HG03460 (cell line): Measurements from ENCODE around the gene SLC12A7.

Experiments used
- ATAC-seq: cut with Tn5 transposase; IDR thresholded peaks from one replicate; pipeline ENCODE4 v1.9.1; 2021; ENCODE audit not compliant: unreplicated experiment

SLC12A7 gene

GRCh38 chr5:1054018-1054798 is 57.7 kb downstream of the SLC12A7 start:
- no peak for ATAC-seq

GRCh38 chr5:1053391-1054017 is 58.4 kb downstream of the SLC12A7 start:
- no peak for ATAC-seq

- no peak for ATAC-seq
These were observed 59.0 kb downstream of the SLC12A7 start for GRCh38 chr5:1052641-1053390.

GRCh38 chr5:1052076-1052475 is 59.8 kb downstream of the SLC12A7 start:
- no peak for ATAC-seq

- ATAC-seq, result no peak
These were observed 60.5 kb downstream of the SLC12A7 start for GRCh38 chr5:1051366-1051720.

GRCh38 chr5:1050423-1051365 is 61.2 kb downstream of the SLC12A7 start:
- ATAC-seq, result no peak

- ATAC-seq, result no peak
These were observed 62.7 kb downstream of the SLC12A7 start for GRCh38 chr5:1048861-1049838.

GRCh38 chr5:1048162-1048721 is 63.6 kb downstream of the SLC12A7 start:
- no peak for ATAC-seq

GRCh38 chr5:1047332-1047965 is 64.4 kb downstream of the SLC12A7 start:
- no peak for ATAC-seq

- no peak for ATAC-seq
These were observed 65.8 kb downstream of the SLC12A7 start for GRCh38 chr5:1045960-1046560.

GRCh38 chr5:1044117-1044516 is 67.7 kb downstream of the SLC12A7 start:
- ATAC-seq, result no peak

- ATAC-seq, result no peak
These were observed 68.5 kb downstream of the SLC12A7 start for GRCh38 chr5:1043327-1043726.

- ATAC-seq, result no peak
These were observed 69.2 kb downstream of the SLC12A7 start for GRCh38 chr5:1042626-1043025.

GRCh38 chr5:1041225-1042143 is 70.4 kb downstream of the SLC12A7 start:
- ATAC-seq, result no peak

- no peak for ATAC-seq
These were observed 71.3 kb downstream of the SLC12A7 start for GRCh38 chr5:1040571-1040970.

- ATAC-seq, result no peak
These were observed 72.1 kb downstream of the SLC12A7 start for GRCh38 chr5:1039706-1040260.

- ATAC-seq, result no peak
These were observed 72.7 kb downstream of the SLC12A7 start for GRCh38 chr5:1039210-1039548.
